Liver (tissue), 3 donors: Measurements from ENCODE around the gene ZFP36.

Experiments used
- TAF1 ChIP-seq: conservative IDR thresholded peaks from 2 replicates; pipeline ENCODE4 v1.6.1; 2016; ENCODE audit warnings: antibody characterized with exemption, mild to moderate bottlenecking
- YY1 ChIP-seq: IDR thresholded peaks from 2 replicates; pipeline ENCODE4 v1.6.1; 2016; ENCODE audit warnings: antibody characterized with exemption, mild to moderate bottlenecking
- TF ChIP-seq, protein P1 (sequence below): fragments of 150-350 bp; IDR thresholded peaks from 2 replicates; pipeline ENCODE4 v1.5.1; 2017; ENCODE audit warnings: improper control_type of control experiment, low read depth, low read length; ENCODE audit not compliant: missing input control
- TF ChIP-seq, protein P2 (sequence below): IDR thresholded peaks from 2 replicates; pipeline ENCODE4 v1.6.1; 2016; ENCODE audit warnings: antibody characterized with exemption
- TF ChIP-seq, protein P3 (sequence below): IDR thresholded peaks from 2 replicates; pipeline ENCODE4 v1.6.1; 2016; ENCODE audit warnings: antibody characterized with exemption
- donor health status: healthy.
- donor health status: healthy.

DNA sequence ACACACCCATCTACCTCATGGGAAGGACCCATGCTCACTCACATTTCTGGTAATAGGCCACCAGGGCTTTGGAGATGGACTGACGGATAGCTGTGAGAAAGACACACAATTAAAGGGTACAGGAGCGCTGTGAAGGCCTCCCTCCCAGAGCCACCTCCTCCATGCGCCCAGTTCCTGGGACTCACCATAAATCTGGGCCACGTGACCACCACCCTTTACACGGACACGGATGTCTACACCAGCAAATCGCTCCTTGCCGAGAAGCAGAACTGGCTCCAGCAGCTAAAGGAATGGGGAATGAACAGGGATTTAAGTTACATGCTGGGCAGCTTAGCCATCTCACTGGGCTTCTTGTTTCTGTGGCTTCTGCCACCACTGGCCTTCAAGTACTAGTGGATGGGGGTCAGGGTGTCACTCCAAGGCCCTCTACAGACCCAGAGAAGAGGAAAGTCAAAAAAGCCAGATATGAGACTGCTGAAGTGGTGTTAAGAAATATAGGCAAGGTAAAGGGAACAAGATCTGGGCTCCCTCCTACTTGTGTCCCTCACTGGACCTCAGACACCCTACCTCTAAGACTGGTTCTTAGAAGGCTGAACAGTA lies 26.9 kb downstream of the ZFP36 start:
- TF ChIP-seq, protein P1, sequence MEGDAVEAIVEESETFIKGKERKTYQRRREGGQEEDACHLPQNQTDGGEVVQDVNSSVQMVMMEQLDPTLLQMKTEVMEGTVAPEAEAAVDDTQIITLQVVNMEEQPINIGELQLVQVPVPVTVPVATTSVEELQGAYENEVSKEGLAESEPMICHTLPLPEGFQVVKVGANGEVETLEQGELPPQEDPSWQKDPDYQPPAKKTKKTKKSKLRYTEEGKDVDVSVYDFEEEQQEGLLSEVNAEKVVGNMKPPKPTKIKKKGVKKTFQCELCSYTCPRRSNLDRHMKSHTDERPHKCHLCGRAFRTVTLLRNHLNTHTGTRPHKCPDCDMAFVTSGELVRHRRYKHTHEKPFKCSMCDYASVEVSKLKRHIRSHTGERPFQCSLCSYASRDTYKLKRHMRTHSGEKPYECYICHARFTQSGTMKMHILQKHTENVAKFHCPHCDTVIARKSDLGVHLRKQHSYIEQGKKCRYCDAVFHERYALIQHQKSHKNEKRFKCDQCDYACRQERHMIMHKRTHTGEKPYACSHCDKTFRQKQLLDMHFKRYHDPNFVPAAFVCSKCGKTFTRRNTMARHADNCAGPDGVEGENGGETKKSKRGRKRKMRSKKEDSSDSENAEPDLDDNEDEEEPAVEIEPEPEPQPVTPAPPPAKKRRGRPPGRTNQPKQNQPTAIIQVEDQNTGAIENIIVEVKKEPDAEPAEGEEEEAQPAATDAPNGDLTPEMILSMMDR: no peak
- TF ChIP-seq, protein P2, sequence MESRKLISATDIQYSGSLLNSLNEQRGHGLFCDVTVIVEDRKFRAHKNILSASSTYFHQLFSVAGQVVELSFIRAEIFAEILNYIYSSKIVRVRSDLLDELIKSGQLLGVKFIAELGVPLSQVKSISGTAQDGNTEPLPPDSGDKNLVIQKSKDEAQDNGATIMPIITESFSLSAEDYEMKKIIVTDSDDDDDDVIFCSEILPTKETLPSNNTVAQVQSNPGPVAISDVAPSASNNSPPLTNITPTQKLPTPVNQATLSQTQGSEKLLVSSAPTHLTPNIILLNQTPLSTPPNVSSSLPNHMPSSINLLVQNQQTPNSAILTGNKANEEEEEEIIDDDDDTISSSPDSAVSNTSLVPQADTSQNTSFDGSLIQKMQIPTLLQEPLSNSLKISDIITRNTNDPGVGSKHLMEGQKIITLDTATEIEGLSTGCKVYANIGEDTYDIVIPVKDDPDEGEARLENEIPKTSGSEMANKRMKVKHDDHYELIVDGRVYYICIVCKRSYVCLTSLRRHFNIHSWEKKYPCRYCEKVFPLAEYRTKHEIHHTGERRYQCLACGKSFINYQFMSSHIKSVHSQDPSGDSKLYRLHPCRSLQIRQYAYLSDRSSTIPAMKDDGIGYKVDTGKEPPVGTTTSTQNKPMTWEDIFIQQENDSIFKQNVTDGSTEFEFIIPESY: no peak
- TF ChIP-seq TAF1: no peak
- no peak for TF ChIP-seq YY1
- TF ChIP-seq, protein P3, sequence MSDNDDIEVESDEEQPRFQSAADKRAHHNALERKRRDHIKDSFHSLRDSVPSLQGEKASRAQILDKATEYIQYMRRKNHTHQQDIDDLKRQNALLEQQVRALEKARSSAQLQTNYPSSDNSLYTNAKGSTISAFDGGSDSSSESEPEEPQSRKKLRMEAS: no peak
